SK-N-SH treated with all-trans-retinoic acid at 6 μM for 48 hours (cell line): Measurements from ENCODE around the gene TACO1.

Source experiments
- ATAC-seq: fragments of 200-7000 bp; cut with Tn5 transposase; 3 replicates; pipeline ENCODE4 v1.9.1; 2020; ENCODE audit warnings: mild to moderate bottlenecking, moderate library complexity
- BACH2 ChIP-seq: fragments of 250-450 bp; sonication (Bioruptor Pico); IDR thresholded peaks from 2 replicates; pipeline ENCODE4 v1.9.0; 2021; ENCODE audit warnings: mild to moderate bottlenecking, borderline replicate concordance
- ESRRG ChIP-seq: fragments of 250-450 bp; sonication (Bioruptor Pico); IDR thresholded peaks from 2 replicates; pipeline ENCODE4 v1.6.1; 2021; ENCODE audit warnings: mild to moderate bottlenecking
- GLIS3 ChIP-seq: fragments of 250-450 bp; sonication (Bioruptor Pico); IDR thresholded peaks from 2 replicates; pipeline ENCODE4 v1.5.0; 2020; ENCODE audit warnings: mild to moderate bottlenecking, moderate library complexity
- ISL1 ChIP-seq: fragments of 250-450 bp; sonication (Bioruptor Pico); IDR thresholded peaks from 2 replicates; pipeline ENCODE4 v2.1.2; 2022; ENCODE audit warnings: mild to moderate bottlenecking, moderate library complexity
- OSR1 ChIP-seq: fragments of 250-450 bp; sonication (Bioruptor Pico); IDR thresholded peaks from 2 replicates; pipeline ENCODE4 v1.8.0; 2022; ENCODE audit warnings: moderate library complexity, mild to moderate bottlenecking, inconsistent platforms
- PATZ1 ChIP-seq: fragments of 250-450 bp; sonication (Bioruptor Pico); IDR thresholded peaks from 2 replicates; pipeline ENCODE4 v1.8.0; 2020; ENCODE audit warnings: mild to moderate bottlenecking, moderate library complexity, borderline replicate concordance
- POU6F1 ChIP-seq: fragments of 250-450 bp; sonication (Bioruptor Pico); IDR thresholded peaks from 2 replicates; pipeline ENCODE4 v1.8.0; 2021; ENCODE audit warnings: low read depth, mild to moderate bottlenecking, moderate library complexity, borderline replicate concordance
- PPARA ChIP-seq: fragments of 250-450 bp; sonication (Bioruptor Pico); IDR thresholded peaks from 2 replicates; pipeline ENCODE4 v1.5.0; 2020; ENCODE audit warnings: mild to moderate bottlenecking, borderline replicate concordance
- SNAI2 ChIP-seq: fragments of 250-450 bp; sonication (Bioruptor Pico); IDR thresholded peaks from 2 replicates; pipeline ENCODE4 v1.5.0; 2020; ENCODE audit warnings: mild to moderate bottlenecking, moderate library complexity
- TCF4 ChIP-seq: fragments of 250-450 bp; sonication (Bioruptor Pico); IDR thresholded peaks from 2 replicates; pipeline ENCODE4 v1.8.0; 2021; ENCODE audit warnings: mild to moderate bottlenecking, moderate library complexity, borderline replicate concordance
- ZFP3 ChIP-seq: fragments of 250-450 bp; sonication (Bioruptor Pico); IDR thresholded peaks from 2 replicates; pipeline ENCODE4 v1.5.0; 2020; ENCODE audit warnings: mild to moderate bottlenecking, moderate library complexity
- ZFP30 ChIP-seq: fragments of 450-650 bp; formaldehyde crosslinking; IDR thresholded peaks from 2 replicates; pipeline ENCODE4 v1.5.0; 2022; ENCODE audit warnings: mild to moderate bottlenecking, moderate library complexity
- ZNF565 ChIP-seq: fragments of 450-650 bp; formaldehyde crosslinking; conservative IDR thresholded peaks from 2 replicates; pipeline ENCODE4 v1.5.0; 2020; ENCODE audit warnings: low read depth, mild to moderate bottlenecking, moderate library complexity
- ZNF70 ChIP-seq: fragments of 450-650 bp; formaldehyde crosslinking; IDR thresholded peaks from 2 replicates; pipeline ENCODE4 v1.5.0; 2020; ENCODE audit warnings: mild to moderate bottlenecking, moderate library complexity
- TF ChIP-seq, protein P1 (sequence below): fragments of 250-450 bp; sonication (Bioruptor Pico); IDR thresholded peaks from 2 replicates; pipeline ENCODE4 v1.5.1; 2020; ENCODE audit warnings: low read depth, mild to moderate bottlenecking, moderate library complexity
- TF ChIP-seq, protein P2 (sequence below): fragments of 250-450 bp; sonication (Bioruptor Pico); IDR thresholded peaks from 2 replicates; pipeline ENCODE4 v1.5.1; 2021; ENCODE audit warnings: mild to moderate bottlenecking, moderate library complexity
- TF ChIP-seq, protein P3 (sequence below): fragments of 250-450 bp; sonication (Bioruptor Pico); IDR thresholded peaks from 2 replicates; pipeline ENCODE4 v1.5.0; 2020; ENCODE audit warnings: mild to moderate bottlenecking, moderate library complexity

TACO1 gene

GRCh38 chr17:63647936-63648335 lies 47.2 kb downstream of the TACO1 start:
- TF ChIP-seq ESRRG (CRISPR knock-in tag) (no peak), SNAI2 (CRISPR knock-in tag) (no peak), ZFP30 (CRISPR knock-in tag) (no peak), ZFP3 (CRISPR knock-in tag) (no peak), ZNF565 (CRISPR knock-in tag) (no peak), POU6F1 (no peak), OSR1 (CRISPR knock-in tag) (no peak), PATZ1 (CRISPR knock-in tag) (no peak), TCF4 (CRISPR knock-in tag) (no peak), GLIS3 (CRISPR knock-in tag) (no peak), BACH2 (no peak), ZNF70 (CRISPR knock-in tag) (no peak)
- TF ChIP-seq, protein P1, sequence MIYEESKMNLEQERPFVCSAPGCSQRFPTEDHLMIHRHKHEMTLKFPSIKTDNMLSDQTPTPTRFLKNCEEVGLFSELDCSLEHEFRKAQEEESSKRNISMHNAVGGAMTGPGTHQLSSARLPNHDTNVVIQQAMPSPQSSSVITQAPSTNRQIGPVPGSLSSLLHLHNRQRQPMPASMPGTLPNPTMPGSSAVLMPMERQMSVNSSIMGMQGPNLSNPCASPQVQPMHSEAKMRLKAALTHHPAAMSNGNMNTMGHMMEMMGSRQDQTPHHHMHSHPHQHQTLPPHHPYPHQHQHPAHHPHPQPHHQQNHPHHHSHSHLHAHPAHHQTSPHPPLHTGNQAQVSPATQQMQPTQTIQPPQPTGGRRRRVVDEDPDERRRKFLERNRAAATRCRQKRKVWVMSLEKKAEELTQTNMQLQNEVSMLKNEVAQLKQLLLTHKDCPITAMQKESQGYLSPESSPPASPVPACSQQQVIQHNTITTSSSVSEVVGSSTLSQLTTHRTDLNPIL (CRISPR knock-in tag): no peak
- TF ChIP-seq, protein P2, sequence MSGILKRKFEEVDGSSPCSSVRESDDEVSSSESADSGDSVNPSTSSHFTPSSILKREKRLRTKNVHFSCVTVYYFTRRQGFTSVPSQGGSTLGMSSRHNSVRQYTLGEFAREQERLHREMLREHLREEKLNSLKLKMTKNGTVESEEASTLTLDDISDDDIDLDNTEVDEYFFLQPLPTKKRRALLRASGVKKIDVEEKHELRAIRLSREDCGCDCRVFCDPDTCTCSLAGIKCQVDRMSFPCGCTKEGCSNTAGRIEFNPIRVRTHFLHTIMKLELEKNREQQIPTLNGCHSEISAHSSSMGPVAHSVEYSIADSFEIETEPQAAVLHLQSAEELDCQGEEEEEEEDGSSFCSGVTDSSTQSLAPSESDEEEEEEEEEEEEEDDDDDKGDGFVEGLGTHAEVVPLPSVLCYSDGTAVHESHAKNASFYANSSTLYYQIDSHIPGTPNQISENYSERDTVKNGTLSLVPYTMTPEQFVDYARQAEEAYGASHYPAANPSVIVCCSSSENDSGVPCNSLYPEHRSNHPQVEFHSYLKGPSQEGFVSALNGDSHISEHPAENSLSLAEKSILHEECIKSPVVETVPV (CRISPR knock-in tag): no peak
- TF ChIP-seq, protein P3, sequence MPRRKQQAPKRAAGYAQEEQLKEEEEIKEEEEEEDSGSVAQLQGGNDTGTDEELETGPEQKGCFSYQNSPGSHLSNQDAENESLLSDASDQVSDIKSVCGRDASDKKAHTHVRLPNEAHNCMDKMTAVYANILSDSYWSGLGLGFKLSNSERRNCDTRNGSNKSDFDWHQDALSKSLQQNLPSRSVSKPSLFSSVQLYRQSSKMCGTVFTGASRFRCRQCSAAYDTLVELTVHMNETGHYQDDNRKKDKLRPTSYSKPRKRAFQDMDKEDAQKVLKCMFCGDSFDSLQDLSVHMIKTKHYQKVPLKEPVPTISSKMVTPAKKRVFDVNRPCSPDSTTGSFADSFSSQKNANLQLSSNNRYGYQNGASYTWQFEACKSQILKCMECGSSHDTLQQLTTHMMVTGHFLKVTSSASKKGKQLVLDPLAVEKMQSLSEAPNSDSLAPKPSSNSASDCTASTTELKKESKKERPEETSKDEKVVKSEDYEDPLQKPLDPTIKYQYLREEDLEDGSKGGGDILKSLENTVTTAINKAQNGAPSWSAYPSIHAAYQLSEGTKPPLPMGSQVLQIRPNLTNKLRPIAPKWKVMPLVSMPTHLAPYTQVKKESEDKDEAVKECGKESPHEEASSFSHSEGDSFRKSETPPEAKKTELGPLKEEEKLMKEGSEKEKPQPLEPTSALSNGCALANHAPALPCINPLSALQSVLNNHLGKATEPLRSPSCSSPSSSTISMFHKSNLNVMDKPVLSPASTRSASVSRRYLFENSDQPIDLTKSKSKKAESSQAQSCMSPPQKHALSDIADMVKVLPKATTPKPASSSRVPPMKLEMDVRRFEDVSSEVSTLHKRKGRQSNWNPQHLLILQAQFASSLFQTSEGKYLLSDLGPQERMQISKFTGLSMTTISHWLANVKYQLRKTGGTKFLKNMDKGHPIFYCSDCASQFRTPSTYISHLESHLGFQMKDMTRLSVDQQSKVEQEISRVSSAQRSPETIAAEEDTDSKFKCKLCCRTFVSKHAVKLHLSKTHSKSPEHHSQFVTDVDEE (CRISPR knock-in tag): no peak
- ATAC-seq: no peak

- TF ChIP-seq, protein P2 (CRISPR knock-in tag): no peak
- TF ChIP-seq BACH2 (no peak), SNAI2 (CRISPR knock-in tag) (no peak), ZFP3 (CRISPR knock-in tag) (no peak), PATZ1 (CRISPR knock-in tag) (no peak), POU6F1 (no peak), PPARA (CRISPR knock-in tag) (no peak), ISL1 (CRISPR knock-in tag) (no peak)
- TF ChIP-seq, protein P1 (CRISPR knock-in tag): no peak
- TF ChIP-seq, protein P3 (CRISPR knock-in tag): no peak
- ATAC-seq: no peak
Measured at GRCh38 chr17:63649813-63650212, 49.1 kb downstream of the TACO1 start.
